Upper lobe of right lung (tissue), 1 donor: ENCODE results near the gene BRWD1. TPM values are rescaled to one million over a fixed set of nuclear protein-coding genes. Genes with fewer than 3 reads are reported as not detected.

Experiments
- ATAC-seq: fragments of 200-7000 bp; cut with Tn5 transposase; one replicate; pipeline ENCODE4 v1.9.1; 2020; ENCODE audit warnings: mild to moderate bottlenecking, moderate library complexity
- DNase-seq: peaks from one replicate; pipeline ENCODE4 v3.0.0-alpha.2; 2020
- H3K27ac ChIP-seq: fragments of 200-600 bp; one replicate; pipeline ENCODE4 v1.8.0; 2022
- H3K27me3 ChIP-seq: fragments of 200-600 bp; one replicate; pipeline ENCODE4 v1.8.0; 2022; ENCODE audit warnings: mild to moderate bottlenecking
- H3K36me3 ChIP-seq: fragments of 200-600 bp; one replicate; pipeline ENCODE4 v1.8.0; 2022
- H3K4me1 ChIP-seq: fragments of 200-600 bp; one replicate; pipeline ENCODE4 v1.8.0; 2022
- H3K4me3 ChIP-seq: fragments of 200-600 bp; one replicate; pipeline ENCODE4 v1.8.0; 2022; ENCODE audit warnings: mild to moderate bottlenecking
- H3K9me3 ChIP-seq: fragments of 200-600 bp; one replicate; pipeline ENCODE4 v1.8.0; 2022
- CTCF ChIP-seq: fragments of 200-600 bp; IDR thresholded peaks from one replicate; pipeline ENCODE4 v1.8.0; 2022; ENCODE audit warnings: antibody characterized with exemption
- intact Hi-C: fragments of 100-400 bp; cut with DNase I; formaldehyde crosslinking; loops from one replicate; pipeline ENCODE4 v1.11.0; 2022
- total RNA-seq: library from RNA; stranded (reverse); fragmentation: NEBNext Ultra II Directional; extraction: Animal tissue kit (Norgen Biotek cat#: 25700); gene quantifications from one replicate; pipeline ENCODE4 v1.2.1, GENCODE V29; 2021
- donor health status: DM: no; HTN: yes; CAD: no; lungs with severe emphysema.

BRWD1 gene
- total RNA-seq, 1 donor from 2014 or later = 40.5 TPM

- peak overlapping the region; percentile 92 for H3K27ac ChIP-seq
- no peaks in the 10 kb centered on the region for H3K9me3 ChIP-seq
- TF ChIP-seq CTCF = no peak
- intact Hi-C loops = no loop called here
- DNase-seq (peak; percentile 99), ATAC-seq (peak; percentile 97)
- H3K36me3 ChIP-seq = peaks cover 3% of the 10 kb centered on the region
- H3K27me3 ChIP-seq = peaks cover 3% of the 10 kb centered on the region
- H3K4me3 ChIP-seq = peak overlapping the region; percentile 79
- peaks cover 13% of the 10 kb centered on the region for H3K4me1 ChIP-seq
Observed at GRCh38 chr21:39349211-39350093, 36.0 kb upstream of the BRWD1 start.

- Histone ChIP-seq H3K27me3 (no peaks in the 10 kb centered on the region), H3K4me1 (peaks cover 14% of the 10 kb centered on the region), H3K9me3 (no peaks in the 10 kb centered on the region), H3K4me3 (peak within 1 kb of the TSS; percentile 79), H3K36me3 (peaks cover 11% of the 10 kb centered on the region), H3K27ac (peak within 1 kb of the TSS; percentile 92)
- intact Hi-C loops = no loop called here
- DNase-seq (peak; percentile 95), ATAC-seq (peak; percentile 53)
- TF ChIP-seq CTCF = no peak
Observed at GRCh38 chr21:39348355-39349210, 35.2 kb upstream of the BRWD1 start, which contains the start of gene HMGN1. Gene HMGN1, minus strand, starts transcription at chr21:39349088. Its CDS starts 171 bp downstream, at chr21:39348917.

GRCh38 chr21:39348040-39348354 is 34.6 kb upstream of the BRWD1 start:
- ATAC-seq (no peak), DNase-seq (no peak)
- H3K27me3 ChIP-seq = no peaks in the 10 kb centered on the region
- no peak for TF ChIP-seq CTCF
- no peaks in the 10 kb centered on the region for H3K9me3 ChIP-seq
- peaks cover 17% of the 10 kb centered on the region for H3K36me3 ChIP-seq
- intact Hi-C loops = no loop called here
- peak overlapping the region; percentile 79 for H3K4me3 ChIP-seq
- H3K27ac ChIP-seq = peak overlapping the region; percentile 92
- peaks cover 14% of the 10 kb centered on the region for H3K4me1 ChIP-seq

GRCh38 chr21:39347537-39347936 is 34.1 kb upstream of the BRWD1 start:
- Histone ChIP-seq H3K9me3 (no peaks in the 10 kb centered on the region), H3K4me3 (peak overlapping the region; percentile 79), H3K27me3 (no peaks in the 10 kb centered on the region), H3K27ac (peak overlapping the region; percentile 92), H3K36me3 (peaks cover 19% of the 10 kb centered on the region), H3K4me1 (peaks cover 14% of the 10 kb centered on the region)
- ATAC-seq (no peak), DNase-seq (no peak)
- TF ChIP-seq CTCF = no peak
- intact Hi-C loops = no loop called here

- intact Hi-C loops = no loop called here
- no peak overlapping the region for H3K4me3 ChIP-seq
- DNase-seq = no peak
Observed at GRCh38 chr21:39346671-39347331, 33.4 kb upstream of the BRWD1 start.

More at GRCh38 chr21:39346671-39347331, 33.4 kb upstream of the BRWD1 start:
- TF ChIP-seq CTCF = no peak
- Histone ChIP-seq H3K36me3 (peaks cover 24% of the 10 kb centered on the region), H3K27ac (no peak overlapping the region), H3K4me1 (peaks cover 14% of the 10 kb centered on the region), H3K27me3 (no peaks in the 10 kb centered on the region), H3K9me3 (no peaks in the 10 kb centered on the region)
- ATAC-seq = no peak
